Osteocyte (in vitro differentiated cells): ENCODE results near the gene TREML1. TPM values are rescaled to one million over a fixed set of nuclear protein-coding genes. Genes with fewer than 3 reads are reported as not detected.

Source experiments
- DNase-seq: peaks from one replicate; pipeline ENCODE4 v3.0.0; 2021; ENCODE audit warnings: mixed read lengths; ENCODE audit not compliant: unreplicated experiment; ENCODE audit errors: extremely low spot score
- H3K27ac Mint-ChIP-seq: one replicate; pipeline ENCODE4 v1.8.0; 2021; ENCODE audit warnings: mild to moderate bottlenecking, mixed read lengths; ENCODE audit not compliant: unreplicated experiment
- H3K27me3 Mint-ChIP-seq: one replicate; pipeline ENCODE4 v1.8.0; 2021; ENCODE audit warnings: mixed read lengths; ENCODE audit not compliant: unreplicated experiment
- H3K36me3 Mint-ChIP-seq: one replicate; pipeline ENCODE4 v1.8.0; 2021; ENCODE audit warnings: mixed read lengths; ENCODE audit not compliant: unreplicated experiment
- H3K4me1 Mint-ChIP-seq: one replicate; pipeline ENCODE4 v1.8.0; 2021; ENCODE audit warnings: mixed read lengths; ENCODE audit not compliant: unreplicated experiment
- H3K4me3 Mint-ChIP-seq: one replicate; pipeline ENCODE4 v1.8.0; 2021; ENCODE audit warnings: mild to moderate bottlenecking, moderate library complexity, mixed read lengths; ENCODE audit not compliant: unreplicated experiment
- H3K9me3 Mint-ChIP-seq: one replicate; pipeline ENCODE4 v1.8.0; 2021; ENCODE audit warnings: mixed read lengths; ENCODE audit not compliant: unreplicated experiment
- total RNA-seq: library from RNA; stranded (reverse); gene quantifications from 2 replicates; pipeline ENCODE4 v1.2.1, GENCODE V29; 2021
- TF ChIP-seq, protein P1 (sequence below): fragments of 200-600 bp; sonication (generic); IDR thresholded peaks from 2 replicates; pipeline ENCODE4 v1.5.0; 2021; ENCODE audit warnings: antibody characterized with exemption, mild to moderate bottlenecking, moderate library complexity

The TREML1 gene
- total RNA-seq, 1 donor from 2014 or later, result not detected

- no peak overlapping the region for H3K4me3 Mint-ChIP-seq
- peaks cover 44% of the 10 kb centered on the region for H3K27me3 Mint-ChIP-seq
Measured at GRCh38 chr6:41177695-41178094, 23.5 kb upstream of the TREML1 start.

DNA sequence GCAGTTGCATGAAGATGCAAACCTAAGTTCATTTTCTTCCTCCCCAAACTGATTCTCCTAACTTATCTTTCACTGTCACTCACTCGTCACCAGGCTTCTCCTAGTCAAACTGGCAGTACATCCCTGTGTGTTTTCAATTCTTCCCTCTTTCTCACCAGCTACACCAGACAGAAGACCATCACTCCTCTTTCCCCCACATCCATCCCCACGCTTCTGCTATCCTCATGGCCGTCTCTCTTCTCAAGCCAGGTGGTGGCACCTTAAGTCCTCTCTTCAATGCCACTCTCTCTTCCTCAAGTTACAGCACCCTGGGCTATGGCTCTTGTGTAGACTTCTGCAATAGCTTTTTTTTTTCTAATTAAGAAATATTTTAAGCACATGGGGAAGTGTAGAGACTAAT is 23.1 kb upstream of the TREML1 start:
- TF ChIP-seq, protein P1, sequence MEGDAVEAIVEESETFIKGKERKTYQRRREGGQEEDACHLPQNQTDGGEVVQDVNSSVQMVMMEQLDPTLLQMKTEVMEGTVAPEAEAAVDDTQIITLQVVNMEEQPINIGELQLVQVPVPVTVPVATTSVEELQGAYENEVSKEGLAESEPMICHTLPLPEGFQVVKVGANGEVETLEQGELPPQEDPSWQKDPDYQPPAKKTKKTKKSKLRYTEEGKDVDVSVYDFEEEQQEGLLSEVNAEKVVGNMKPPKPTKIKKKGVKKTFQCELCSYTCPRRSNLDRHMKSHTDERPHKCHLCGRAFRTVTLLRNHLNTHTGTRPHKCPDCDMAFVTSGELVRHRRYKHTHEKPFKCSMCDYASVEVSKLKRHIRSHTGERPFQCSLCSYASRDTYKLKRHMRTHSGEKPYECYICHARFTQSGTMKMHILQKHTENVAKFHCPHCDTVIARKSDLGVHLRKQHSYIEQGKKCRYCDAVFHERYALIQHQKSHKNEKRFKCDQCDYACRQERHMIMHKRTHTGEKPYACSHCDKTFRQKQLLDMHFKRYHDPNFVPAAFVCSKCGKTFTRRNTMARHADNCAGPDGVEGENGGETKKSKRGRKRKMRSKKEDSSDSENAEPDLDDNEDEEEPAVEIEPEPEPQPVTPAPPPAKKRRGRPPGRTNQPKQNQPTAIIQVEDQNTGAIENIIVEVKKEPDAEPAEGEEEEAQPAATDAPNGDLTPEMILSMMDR, result no peak
- no peak for DNase-seq
- Mint-ChIP-seq H3K4me1 (no peaks in the 10 kb centered on the region), H3K9me3 (no peaks in the 10 kb centered on the region), H3K27ac (no peak overlapping the region), H3K27me3 (peaks cover 42% of the 10 kb centered on the region), H3K36me3 (no peaks in the 10 kb centered on the region), H3K4me3 (no peak overlapping the region)

More at GRCh38 chr6:41177695-41178094, 23.5 kb upstream of the TREML1 start:
- Mint-ChIP-seq H3K36me3 (no peaks in the 10 kb centered on the region), H3K27ac (no peak overlapping the region), H3K4me1 (no peaks in the 10 kb centered on the region), H3K9me3 (no peaks in the 10 kb centered on the region)
- TF ChIP-seq, protein P1, result no peak
- no peak for DNase-seq

- Mint-ChIP-seq H3K27ac (no peak overlapping the region), H3K9me3 (no peaks in the 10 kb centered on the region), H3K27me3 (peaks cover 39% of the 10 kb centered on the region), H3K36me3 (no peaks in the 10 kb centered on the region), H3K4me3 (no peak overlapping the region), H3K4me1 (no peaks in the 10 kb centered on the region)
- no peak for DNase-seq
- TF ChIP-seq, protein P1, result no peak
Measured at GRCh38 chr6:41176189-41176588, 22.0 kb upstream of the TREML1 start.

DNA sequence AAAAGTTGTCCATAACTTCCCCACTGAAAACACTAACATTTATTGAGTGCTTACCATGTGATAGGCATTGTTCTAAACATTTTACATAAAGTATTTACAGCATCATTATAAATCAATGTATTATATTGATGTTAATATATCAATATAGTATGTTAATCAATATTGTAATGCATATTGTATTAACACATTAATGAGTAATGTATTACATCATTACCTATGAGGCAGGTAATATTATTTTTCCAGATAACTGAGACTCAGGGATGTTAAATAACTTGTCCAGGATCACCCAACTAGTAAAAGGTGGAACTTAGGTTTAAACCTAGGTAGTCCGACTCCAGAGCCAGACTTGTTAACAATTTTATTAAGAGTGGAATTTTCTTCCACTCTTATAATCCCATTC is 20.9 kb upstream of the TREML1 start:
- TF ChIP-seq, protein P1, result no peak
- Mint-ChIP-seq H3K36me3 (no peaks in the 10 kb centered on the region), H3K27ac (no peak overlapping the region), H3K27me3 (peaks cover 37% of the 10 kb centered on the region), H3K9me3 (no peaks in the 10 kb centered on the region), H3K4me1 (no peaks in the 10 kb centered on the region), H3K4me3 (no peak overlapping the region)
- no peak for DNase-seq

DNA sequence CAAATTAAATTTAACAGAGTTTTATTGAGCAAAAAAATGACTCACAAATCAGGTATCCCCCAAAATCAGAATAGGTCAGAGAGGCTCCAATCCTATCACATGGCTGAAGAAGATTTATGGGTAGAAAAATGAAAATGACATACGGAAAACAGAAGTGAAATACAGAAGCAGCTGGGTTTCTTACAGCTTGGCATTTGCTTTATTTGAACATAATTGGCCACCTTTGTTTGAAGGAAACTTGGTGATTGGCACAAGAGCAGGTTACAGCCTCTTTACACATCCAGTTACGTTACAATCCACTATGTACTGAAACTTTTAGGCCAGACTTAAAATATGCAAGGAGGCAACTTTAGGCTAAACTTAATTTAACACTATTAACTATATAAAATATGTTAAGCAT is 20.5 kb upstream of the TREML1 start:
- Mint-ChIP-seq H3K27me3 (peaks cover 37% of the 10 kb centered on the region), H3K4me3 (no peak overlapping the region), H3K27ac (no peak overlapping the region), H3K9me3 (no peaks in the 10 kb centered on the region), H3K36me3 (no peaks in the 10 kb centered on the region), H3K4me1 (no peaks in the 10 kb centered on the region)
- no peak for DNase-seq
- TF ChIP-seq, protein P1, result no peak
